HEK293 (cell line): Measurements from ENCODE around the gene ZNF597.

Experiments used
- CTCF ChIA-PET: fragments of 350-600 bp; formaldehyde crosslinking; extraction: SDS; loops from one replicate; lab custom pipeline; 2021; ENCODE audit warnings: antibody characterized with exemption; lab: Yijun Ruan, JAX
- POLR2A ChIA-PET: fragments of 300-600 bp; formaldehyde crosslinking; extraction: SDS; loops from one replicate; lab custom pipeline; 2020; ENCODE audit warnings: antibody characterized with exemption, inconsistent platforms; lab: Yijun Ruan, JAX
- H3K27ac ChIP-seq: fragments of 200-500 bp; sonication (Bioruptor generic); 2 replicates; pipeline ENCODE4 v1.5.1; 2014; ENCODE audit warnings: low read depth, low read length, control low read depth, inconsistent platforms; ENCODE audit errors: extremely low read depth
- H3K36me3 ChIP-seq, 2 experiments: fragments of 200-500 bp in 1 of 2; sonication (Bioruptor generic) in 1 of 2; 1 replicate in 1 of 2; 2 replicates in 1 of 2; pipeline ENCODE4 v1.5.1; 2014 to 2017; ENCODE audit warnings: inconsistent platforms in 2 of 2, low read length in 2 of 2; ENCODE audit not compliant: control insufficient read depth in 2 of 2, insufficient read depth in 1 of 2
- H3K4me1 ChIP-seq: fragments of 200-500 bp; sonication (Bioruptor generic); 2 replicates; pipeline ENCODE4 v1.5.1; 2014; ENCODE audit warnings: mild to moderate bottlenecking, low read length, inconsistent platforms; ENCODE audit not compliant: control insufficient read depth, insufficient read depth
- H3K4me3 ChIP-seq: 2 replicates; pipeline ENCODE4 v1.5.1; 2011; ENCODE audit warnings: low read depth, mild to moderate bottlenecking, control low read depth, low read length, moderate library complexity
- H3K9me3 ChIP-seq: fragments of 200-500 bp; sonication (Bioruptor generic); 2 replicates; pipeline ENCODE4 v1.5.1; 2014; ENCODE audit warnings: low read depth, low read length, inconsistent platforms; ENCODE audit not compliant: control insufficient read depth, insufficient read depth
- IKZF3 ChIP-seq: fragments of 450-650 bp; IDR thresholded peaks from 2 replicates; pipeline ENCODE4 v1.5.0; 2018; ENCODE audit warnings: missing biosample characterization, mild to moderate bottlenecking, missing genetic modification characterization, moderate library complexity
- KLF16 ChIP-seq: fragments of 450-650 bp; formaldehyde crosslinking; IDR thresholded peaks from 2 replicates; pipeline ENCODE4 v1.5.1; 2017; ENCODE audit warnings: missing biosample characterization, missing genetic modification characterization
- MEIS1 ChIP-seq: sonication (generic); formaldehyde crosslinking; IDR thresholded peaks from 2 replicates; pipeline ENCODE4 v1.8.1; 2022; ENCODE audit warnings: missing genetic modification reagents, mild to moderate bottlenecking, borderline replicate concordance
- MYNN ChIP-seq: fragments of 450-650 bp; formaldehyde crosslinking; IDR thresholded peaks from 2 replicates; pipeline ENCODE4 v1.5.1; 2016; ENCODE audit warnings: missing biosample characterization, missing genetic modification characterization, borderline replicate concordance
- OVOL3 ChIP-seq: fragments of 450-650 bp; formaldehyde crosslinking; IDR thresholded peaks from 2 replicates; pipeline ENCODE4 v1.5.1; 2016; ENCODE audit warnings: missing biosample characterization, missing genetic modification characterization
- SP2 ChIP-seq: fragments of 450-650 bp; formaldehyde crosslinking; IDR thresholded peaks from 2 replicates; pipeline ENCODE4 v1.5.1; 2016; ENCODE audit warnings: missing biosample characterization, missing genetic modification characterization
- ZBTB20 ChIP-seq: fragments of 450-650 bp; formaldehyde crosslinking; IDR thresholded peaks from 2 replicates; pipeline ENCODE4 v1.5.1; 2016; ENCODE audit warnings: missing biosample characterization, missing genetic modification characterization
- ZBTB48 ChIP-seq: fragments of 450-650 bp; formaldehyde crosslinking; IDR thresholded peaks from 2 replicates; pipeline ENCODE4 v1.5.1; 2016; ENCODE audit warnings: missing biosample characterization, missing genetic modification characterization
- ZFHX2 ChIP-seq: fragments of 450-650 bp; formaldehyde crosslinking; conservative IDR thresholded peaks from 2 replicates; pipeline ENCODE4 v1.5.1; 2016; ENCODE audit warnings: missing biosample characterization, missing genetic modification characterization
- ZFP3 ChIP-seq: fragments of 450-650 bp; formaldehyde crosslinking; IDR thresholded peaks from 2 replicates; pipeline ENCODE4 v1.5.1; 2016; ENCODE audit warnings: low read depth, missing biosample characterization, missing genetic modification characterization
- ZIC2 ChIP-seq: fragments of 450-650 bp; formaldehyde crosslinking; IDR thresholded peaks from 2 replicates; pipeline ENCODE4 v1.5.1; 2016; ENCODE audit warnings: missing biosample characterization, missing genetic modification characterization
- ZNF155 ChIP-seq: fragments of 450-650 bp; formaldehyde crosslinking; IDR thresholded peaks from 2 replicates; pipeline ENCODE4 v1.5.1; 2016; ENCODE audit warnings: missing biosample characterization, missing genetic modification characterization
- ZNF157 ChIP-seq: fragments of 450-650 bp; formaldehyde crosslinking; IDR thresholded peaks from 2 replicates; pipeline ENCODE4 v1.5.1; 2016; ENCODE audit warnings: missing biosample characterization, missing genetic modification characterization
- ZNF169 ChIP-seq: fragments of 450-650 bp; formaldehyde crosslinking; IDR thresholded peaks from 2 replicates; pipeline ENCODE4 v1.5.1; 2016; ENCODE audit warnings: missing biosample characterization, missing genetic modification characterization
- ZNF23 ChIP-seq: fragments of 450-650 bp; formaldehyde crosslinking; IDR thresholded peaks from 2 replicates; pipeline ENCODE4 v1.5.1; 2016; ENCODE audit warnings: missing biosample characterization, missing genetic modification characterization, borderline replicate concordance
- ZNF350 ChIP-seq: fragments of 450-650 bp; formaldehyde crosslinking; IDR thresholded peaks from 2 replicates; pipeline ENCODE4 v1.5.0; 2017; ENCODE audit warnings: missing biosample characterization, mild to moderate bottlenecking, missing genetic modification characterization
- ZNF391 ChIP-seq: fragments of 450-650 bp; formaldehyde crosslinking; IDR thresholded peaks from 2 replicates; pipeline ENCODE4 v1.5.1; 2016; ENCODE audit warnings: low read depth, missing biosample characterization, missing genetic modification characterization, borderline replicate concordance
- ZNF501 ChIP-seq: fragments of 450-650 bp; formaldehyde crosslinking; IDR thresholded peaks from 2 replicates; pipeline ENCODE4 v1.5.1; 2016; ENCODE audit warnings: missing biosample characterization, missing genetic modification characterization
- ZNF510 ChIP-seq: fragments of 450-650 bp; formaldehyde crosslinking; IDR thresholded peaks from 2 replicates; pipeline ENCODE4 v1.5.1; 2018; ENCODE audit warnings: mild to moderate bottlenecking, missing genetic modification characterization, missing biosample characterization; ENCODE audit not compliant: insufficient replicate concordance
- ZNF610 ChIP-seq: fragments of 450-650 bp; formaldehyde crosslinking; IDR thresholded peaks from 2 replicates; pipeline ENCODE4 v1.5.1; 2016; ENCODE audit warnings: missing biosample characterization, missing genetic modification characterization, borderline replicate concordance
- ZNF658 ChIP-seq: fragments of 450-650 bp; formaldehyde crosslinking; IDR thresholded peaks from 2 replicates; pipeline ENCODE4; 2016; ENCODE audit warnings: missing biosample characterization, missing genetic modification characterization
- ZNF792 ChIP-seq: fragments of 450-650 bp; formaldehyde crosslinking; IDR thresholded peaks from 2 replicates; pipeline ENCODE4 v1.5.1; 2016; ENCODE audit warnings: missing biosample characterization, missing genetic modification characterization
- ZNF843 ChIP-seq: fragments of 450-650 bp; formaldehyde crosslinking; IDR thresholded peaks from 2 replicates; pipeline ENCODE4 v1.5.1; 2016; ENCODE audit warnings: missing biosample characterization, missing genetic modification characterization
- ZSCAN16 ChIP-seq: fragments of 450-650 bp; formaldehyde crosslinking; IDR thresholded peaks from 2 replicates; pipeline ENCODE4 v1.5.1; 2016; ENCODE audit warnings: missing biosample characterization, missing genetic modification characterization
- ZXDB ChIP-seq: fragments of 450-650 bp; formaldehyde crosslinking; IDR thresholded peaks from 2 replicates; pipeline ENCODE4 v1.5.1; 2016; ENCODE audit warnings: missing biosample characterization, missing genetic modification characterization
- TF ChIP-seq, protein P1 (sequence below): fragments of 450-650 bp; formaldehyde crosslinking; optimal IDR thresholded peaks from 2 replicates; pipeline ENCODE3; 2016; ENCODE audit warnings: missing biosample characterization, mild to moderate bottlenecking, missing genetic modification characterization
- TF ChIP-seq, protein P2 (sequence below): fragments of 450-650 bp; formaldehyde crosslinking; IDR thresholded peaks from 2 replicates; pipeline ENCODE4 v1.5.1; 2016; ENCODE audit warnings: missing biosample characterization, missing genetic modification characterization
- TF ChIP-seq, protein P3 (sequence below): fragments of 450-650 bp; formaldehyde crosslinking; IDR thresholded peaks from 2 replicates; pipeline ENCODE4 v1.5.1; 2016; ENCODE audit warnings: missing biosample characterization, missing genetic modification characterization
- TF ChIP-seq, protein P4 (sequence below): fragments of 450-650 bp; formaldehyde crosslinking; IDR thresholded peaks from 2 replicates; pipeline ENCODE4 v1.5.1; 2016; ENCODE audit warnings: missing biosample characterization, missing genetic modification characterization

Gene ZNF597

DNA sequence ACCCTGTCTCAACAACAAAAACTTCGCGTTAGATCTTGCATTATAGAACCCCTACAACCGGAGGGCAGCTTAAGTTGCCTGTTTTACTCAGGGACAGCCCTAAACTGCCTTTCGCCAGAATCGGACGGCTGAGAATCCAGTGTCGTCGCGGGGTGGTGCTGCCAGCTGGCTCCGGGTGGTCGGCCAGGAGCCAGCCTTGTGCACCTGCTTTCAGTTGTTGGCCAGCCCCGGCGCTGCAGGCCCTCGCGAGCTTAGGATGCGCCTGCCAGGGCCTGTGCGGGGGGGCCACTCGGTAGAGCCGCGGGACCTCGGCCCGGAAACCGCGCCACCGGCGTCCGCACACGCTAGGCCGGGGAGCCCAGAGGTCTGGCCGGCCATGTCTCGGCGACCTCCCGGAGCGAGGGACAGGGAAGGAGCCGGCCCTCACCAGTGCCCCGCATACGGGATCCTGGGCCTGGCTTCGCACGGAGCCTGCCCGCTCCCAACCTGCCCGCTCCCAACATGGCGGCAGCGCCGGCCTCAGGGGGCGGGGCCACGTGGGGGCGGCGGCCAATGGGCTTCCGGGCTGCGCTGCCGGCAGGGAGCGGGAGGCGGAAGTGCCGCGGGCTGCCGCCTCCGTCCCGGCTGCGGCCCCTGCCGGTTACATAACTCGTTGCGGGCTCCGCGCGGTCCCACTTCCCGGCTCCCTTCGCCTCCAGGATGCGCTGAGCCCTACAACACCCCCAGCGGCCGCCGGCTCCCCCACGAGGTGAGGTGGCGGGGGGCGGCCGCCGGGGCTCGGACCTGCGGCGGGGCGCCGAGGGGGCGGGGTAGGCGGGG, 14.3 kb upstream of the ZNF597 start:
- Histone ChIP-seq H3K9me3 (no peaks in the 10 kb centered on the region), H3K36me3 (peaks cover 0 to 4% of the 10 kb centered on the region in 2 experiments; a peak in 2 of 3 replicates), H3K4me3 (peak overlapping the region; percentile 83), H3K27ac (peak overlapping the region; percentile 93), H3K4me1 (peaks cover 10% of the 10 kb centered on the region)
- POLR2A ChIA-PET = interaction anchor here (0.6 to 1.8 kb wide), 8 partner anchors 9 to 1194 kb away, joined by 3 to 18 read pairs (median 6); partner anchors contain the start of genes NAA60, ZNF174, ZNF263 and ZNF597
- CTCF ChIA-PET = interaction anchor here (0.8 kb wide), 1 partner anchor 14 kb away, joined by 3 read pairs; no protein-coding TSS in a partner anchor
- peak; percentile 72; the same call in 1 of the 2 replicates for TF ChIP-seq ZNF843 (tag by site-specific recombination)
- TF ChIP-seq ZBTB48 (tag by site-specific recombination) = 0 out of 2 replicates have a peak, but pooled peaks have one; percentile 16
- TF ChIP-seq ZFHX2 (tag by site-specific recombination) = peak; percentile 40; the same call in 1 of the 2 replicates
- no peak for TF ChIP-seq ZNF169
- TF ChIP-seq ZFP3 (tag by site-specific recombination) = no peak
- TF ChIP-seq ZNF23 (tag by site-specific recombination) = no peak
- TF ChIP-seq, protein P1, sequence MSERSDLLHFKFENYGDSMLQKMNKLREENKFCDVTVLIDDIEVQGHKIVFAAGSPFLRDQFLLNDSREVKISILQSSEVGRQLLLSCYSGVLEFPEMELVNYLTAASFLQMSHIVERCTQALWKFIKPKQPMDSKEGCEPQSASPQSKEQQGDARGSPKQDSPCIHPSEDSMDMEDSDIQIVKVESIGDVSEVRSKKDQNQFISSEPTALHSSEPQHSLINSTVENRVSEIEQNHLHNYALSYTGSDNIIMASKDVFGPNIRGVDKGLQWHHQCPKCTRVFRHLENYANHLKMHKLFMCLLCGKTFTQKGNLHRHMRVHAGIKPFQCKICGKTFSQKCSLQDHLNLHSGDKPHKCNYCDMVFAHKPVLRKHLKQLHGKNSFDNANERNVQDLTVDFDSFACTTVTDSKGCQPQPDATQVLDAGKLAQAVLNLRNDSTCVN (tag by site-specific recombination) = peak; percentile 79
- TF ChIP-seq ZSCAN16 (tag by site-specific recombination) = no peak
- TF ChIP-seq ZNF610 (tag by site-specific recombination) = peak; percentile 71; the same call in 1 of the 2 replicates
- TF ChIP-seq, protein P2, sequence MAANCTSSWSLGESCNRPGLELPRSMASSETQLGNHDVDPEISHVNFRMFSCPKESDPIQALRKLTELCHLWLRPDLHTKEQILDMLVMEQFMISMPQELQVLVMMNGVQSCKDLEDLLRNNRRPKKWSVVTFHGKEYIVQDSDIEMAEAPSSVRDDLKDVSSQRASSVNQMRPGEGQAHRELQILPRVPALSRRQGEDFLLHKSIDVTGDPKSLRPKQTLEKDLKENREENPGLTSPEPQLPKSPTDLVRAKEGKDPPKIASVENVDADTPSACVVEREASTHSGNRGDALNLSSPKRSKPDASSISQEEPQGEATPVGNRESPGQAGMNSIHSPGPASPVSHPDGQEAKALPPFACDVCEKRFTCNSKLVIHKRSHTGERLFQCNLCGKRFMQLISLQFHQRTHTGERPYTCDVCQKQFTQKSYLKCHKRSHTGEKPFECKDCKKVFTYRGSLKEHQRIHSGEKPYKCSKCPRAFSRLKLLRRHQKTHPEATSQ = peak; percentile 81; the same call in 1 of the 2 replicates
- TF ChIP-seq OVOL3 = peak; percentile 44; the same call in 1 of the 2 replicates
- no peak for TF ChIP-seq ZNF350 (tag by site-specific recombination)
- no peak for TF ChIP-seq ZNF510
- TF ChIP-seq MYNN (tag by site-specific recombination) = peak; percentile 20; the same call in 1 of the 2 replicates
- no peak for TF ChIP-seq ZNF157 (tag by site-specific recombination)
- TF ChIP-seq MEIS1 (CRISPR knock-in tag) = no peak
- TF ChIP-seq, protein P3, sequence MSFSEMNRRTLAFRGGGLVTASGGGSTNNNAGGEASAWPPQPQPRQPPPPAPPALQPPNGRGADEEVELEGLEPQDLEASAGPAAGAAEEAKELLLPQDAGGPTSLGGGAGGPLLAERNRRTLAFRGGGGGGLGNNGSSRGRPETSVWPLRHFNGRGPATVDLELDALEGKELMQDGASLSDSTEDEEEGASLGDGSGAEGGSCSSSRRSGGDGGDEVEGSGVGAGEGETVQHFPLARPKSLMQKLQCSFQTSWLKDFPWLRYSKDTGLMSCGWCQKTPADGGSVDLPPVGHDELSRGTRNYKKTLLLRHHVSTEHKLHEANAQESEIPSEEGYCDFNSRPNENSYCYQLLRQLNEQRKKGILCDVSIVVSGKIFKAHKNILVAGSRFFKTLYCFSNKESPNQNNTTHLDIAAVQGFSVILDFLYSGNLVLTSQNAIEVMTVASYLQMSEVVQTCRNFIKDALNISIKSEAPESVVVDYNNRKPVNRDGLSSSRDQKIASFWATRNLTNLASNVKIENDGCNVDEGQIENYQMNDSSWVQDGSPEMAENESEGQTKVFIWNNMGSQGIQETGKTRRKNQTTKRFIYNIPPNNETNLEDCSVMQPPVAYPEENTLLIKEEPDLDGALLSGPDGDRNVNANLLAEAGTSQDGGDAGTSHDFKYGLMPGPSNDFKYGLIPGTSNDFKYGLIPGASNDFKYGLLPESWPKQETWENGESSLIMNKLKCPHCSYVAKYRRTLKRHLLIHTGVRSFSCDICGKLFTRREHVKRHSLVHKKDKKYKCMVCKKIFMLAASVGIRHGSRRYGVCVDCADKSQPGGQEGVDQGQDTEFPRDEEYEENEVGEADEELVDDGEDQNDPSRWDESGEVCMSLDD (tag by site-specific recombination) = peak; percentile 47; the same call in 1 of the 2 replicates
- TF ChIP-seq ZIC2 (tag by site-specific recombination) = peak; percentile 85
- TF ChIP-seq, protein P4, sequence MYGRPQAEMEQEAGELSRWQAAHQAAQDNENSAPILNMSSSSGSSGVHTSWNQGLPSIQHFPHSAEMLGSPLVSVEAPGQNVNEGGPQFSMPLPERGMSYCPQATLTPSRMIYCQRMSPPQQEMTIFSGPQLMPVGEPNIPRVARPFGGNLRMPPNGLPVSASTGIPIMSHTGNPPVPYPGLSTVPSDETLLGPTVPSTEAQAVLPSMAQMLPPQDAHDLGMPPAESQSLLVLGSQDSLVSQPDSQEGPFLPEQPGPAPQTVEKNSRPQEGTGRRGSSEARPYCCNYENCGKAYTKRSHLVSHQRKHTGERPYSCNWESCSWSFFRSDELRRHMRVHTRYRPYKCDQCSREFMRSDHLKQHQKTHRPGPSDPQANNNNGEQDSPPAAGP = peak; percentile 91
- peak; percentile 86 for TF ChIP-seq ZNF501 (tag by site-specific recombination)
- 0 out of 2 replicates have a peak, but pooled peaks have one; percentile 74 for TF ChIP-seq ZNF391 (tag by site-specific recombination)
- peak; percentile 64; the same call in 1 of the 2 replicates for TF ChIP-seq ZNF792 (tag by site-specific recombination)
- TF ChIP-seq ZNF658 (tag by site-specific recombination) = no peak
- 0 out of 2 replicates have a peak, but pooled peaks have one; percentile 59 for TF ChIP-seq IKZF3 (tag by site-specific recombination)
- peak; percentile 81 for TF ChIP-seq KLF16 (tag by site-specific recombination)
- no peak for TF ChIP-seq ZNF155 (tag by site-specific recombination)
- TF ChIP-seq SP2 (tag by site-specific recombination) = peak; percentile 73
- peak; percentile 92 for TF ChIP-seq ZBTB20 (tag by site-specific recombination)
- peak; percentile 97 for TF ChIP-seq ZXDB (tag by site-specific recombination)
